WTC11 (cell line): Measurements from ENCODE around the gene BCL2L1. TPM values are rescaled to one million over a fixed set of nuclear protein-coding genes. Genes with fewer than 3 reads are reported as not detected.

Experiments
- ATAC-seq: fragments of 200-7000 bp; cut with Tn5 transposase; 2 replicates; pipeline ENCODE4 v1.10.0; 2021; ENCODE audit warnings: mild to moderate bottlenecking, moderate library complexity
- CTCF ChIA-PET: fragments of 300-600 bp; sonication (Branson Sonifier 250); formaldehyde crosslinking; loops from one replicate; lab custom pipeline; 2021; ENCODE audit warnings: antibody characterized with exemption; lab: Charles Lee
- POLR2A ChIA-PET: fragments of 350-600 bp; sonication (Branson Sonifier 250); formaldehyde crosslinking; loops from one replicate; lab custom pipeline; 2021; ENCODE audit warnings: antibody characterized with exemption; lab: Charles Lee
- DNase-seq: peaks from one replicate; pipeline ENCODE4 v3.0.0; 2021; ENCODE audit warnings: low spot score
- H3K27ac Mint-ChIP-seq: 2 replicates; pipeline ENCODE4 v1.8.0; 2021; ENCODE audit warnings: mixed read lengths
- H3K27me3 Mint-ChIP-seq: 2 replicates; pipeline ENCODE4 v1.8.0; 2021; ENCODE audit warnings: low read depth, mild to moderate bottlenecking, moderate library complexity, mixed read lengths
- H3K36me3 Mint-ChIP-seq: 2 replicates; pipeline ENCODE4 v1.8.0; 2021; ENCODE audit warnings: mixed read lengths
- H3K4me1 Mint-ChIP-seq: 2 replicates; pipeline ENCODE4 v1.8.0; 2022; ENCODE audit warnings: mixed read lengths
- H3K4me3 Mint-ChIP-seq: 2 replicates; pipeline ENCODE4 v1.8.0; 2021; ENCODE audit warnings: mild to moderate bottlenecking, moderate library complexity, mixed read lengths
- H3K9me3 Mint-ChIP-seq: 2 replicates; pipeline ENCODE4 v1.8.0; 2021; ENCODE audit warnings: mixed read lengths
- ARID4B ChIP-seq: sonication (generic); formaldehyde crosslinking; IDR thresholded peaks from 2 replicates; pipeline ENCODE4 v1.8.0; 2023; ENCODE audit warnings: missing genetic modification reagents, mild to moderate bottlenecking, borderline replicate concordance
- ATF1 ChIP-seq: sonication (generic); formaldehyde crosslinking; IDR thresholded peaks from 2 replicates; pipeline ENCODE4 v1.8.1; 2023; ENCODE audit warnings: mild to moderate bottlenecking, moderate library complexity, missing genetic modification reagents
- ATF6 ChIP-seq: sonication (generic); formaldehyde crosslinking; IDR thresholded peaks from 2 replicates; pipeline ENCODE4 v1.8.1; 2023; ENCODE audit warnings: mild to moderate bottlenecking, missing genetic modification reagents
- E2F5 ChIP-seq: sonication (generic); formaldehyde crosslinking; IDR thresholded peaks from 2 replicates; pipeline ENCODE4 v1.8.1; 2022; ENCODE audit warnings: mild to moderate bottlenecking, moderate library complexity, missing genetic modification reagents
- ELF4 ChIP-seq: sonication (generic); formaldehyde crosslinking; IDR thresholded peaks from 2 replicates; pipeline ENCODE4 v1.8.1; 2022; ENCODE audit warnings: low read depth, mild to moderate bottlenecking, moderate library complexity, missing genetic modification reagents
- ERG ChIP-seq: fragments of 250-450 bp; sonication (Bioruptor Pico); IDR thresholded peaks from 2 replicates; pipeline ENCODE4 v1.8.0; 2021; ENCODE audit warnings: mild to moderate bottlenecking
- FOXJ3 ChIP-seq: sonication (generic); formaldehyde crosslinking; IDR thresholded peaks from 2 replicates; pipeline ENCODE4 v1.9.0; 2021; ENCODE audit warnings: missing genetic modification reagents, mild to moderate bottlenecking, borderline replicate concordance
- FOXK1 ChIP-seq: sonication (generic); formaldehyde crosslinking; IDR thresholded peaks from 2 replicates; pipeline ENCODE4 v1.8.0; 2022; ENCODE audit warnings: mild to moderate bottlenecking, moderate library complexity, missing genetic modification reagents
- GTF2I ChIP-seq: fragments of 250-450 bp; sonication (Bioruptor Pico); conservative IDR thresholded peaks from 2 replicates; pipeline ENCODE4 v1.4.0; 2021; ENCODE audit warnings: mild to moderate bottlenecking
- HMGA2 ChIP-seq: fragments of 250-450 bp; sonication (Bioruptor Pico); IDR thresholded peaks from 2 replicates; pipeline ENCODE4 v1.4.0; 2021; ENCODE audit warnings: mild to moderate bottlenecking, moderate library complexity
- JUN ChIP-seq: sonication (generic); formaldehyde crosslinking; IDR thresholded peaks from 2 replicates; pipeline ENCODE4 v1.8.0; 2023; ENCODE audit warnings: mild to moderate bottlenecking, missing genetic modification reagents
- KAT7 ChIP-seq: sonication (generic); formaldehyde crosslinking; IDR thresholded peaks from 2 replicates; pipeline ENCODE4 v1.8.1; 2023; ENCODE audit warnings: missing genetic modification reagents, mild to moderate bottlenecking, borderline replicate concordance
- MAX ChIP-seq: sonication (generic); formaldehyde crosslinking; IDR thresholded peaks from 2 replicates; pipeline ENCODE4 v1.8.0; 2022; ENCODE audit warnings: mild to moderate bottlenecking, missing genetic modification reagents
- NFATC4 ChIP-seq: fragments of 250-450 bp; sonication (Bioruptor Pico); IDR thresholded peaks from 2 replicates; pipeline ENCODE4 v1.9.0; 2021; ENCODE audit warnings: mild to moderate bottlenecking
- NFYB ChIP-seq: sonication (generic); formaldehyde crosslinking; conservative IDR thresholded peaks from 2 replicates; pipeline ENCODE4 v1.8.0; 2022; ENCODE audit warnings: low read depth, missing genetic modification reagents
- NR3C1 ChIP-seq: sonication (generic); formaldehyde crosslinking; conservative IDR thresholded peaks from 2 replicates; pipeline ENCODE4 v1.8.1; 2023; ENCODE audit warnings: low read depth, mild to moderate bottlenecking, missing genetic modification reagents
- PRRX2 ChIP-seq: fragments of 250-450 bp; sonication (Bioruptor Pico); IDR thresholded peaks from 2 replicates; pipeline ENCODE4 v1.8.0; 2021; ENCODE audit warnings: mild to moderate bottlenecking
- RELA ChIP-seq: sonication (generic); formaldehyde crosslinking; IDR thresholded peaks from 2 replicates; pipeline ENCODE4 v1.8.1; 2022; ENCODE audit warnings: missing genetic modification reagents, mild to moderate bottlenecking, borderline replicate concordance
- SMAD3 ChIP-seq: sonication (generic); formaldehyde crosslinking; IDR thresholded peaks from 2 replicates; pipeline ENCODE4 v1.8.0; 2022; ENCODE audit warnings: missing genetic modification reagents, mild to moderate bottlenecking, borderline replicate concordance
- ZBTB43 ChIP-seq: sonication (generic); formaldehyde crosslinking; IDR thresholded peaks from 2 replicates; pipeline ENCODE4 v1.8.1; 2023; ENCODE audit warnings: mild to moderate bottlenecking, missing genetic modification reagents
- ZNF396 ChIP-seq: fragments of 250-450 bp; sonication (Bioruptor Pico); IDR thresholded peaks from 2 replicates; pipeline ENCODE4 v1.8.0; 2021; ENCODE audit warnings: mild to moderate bottlenecking, moderate library complexity, borderline replicate concordance
- ZNF671 ChIP-seq: fragments of 250-450 bp; sonication (Bioruptor Pico); IDR thresholded peaks from 2 replicates; pipeline ENCODE4 v1.8.0; 2021; ENCODE audit warnings: mild to moderate bottlenecking
- ZSCAN18 ChIP-seq: fragments of 250-450 bp; sonication (Bioruptor Pico); IDR thresholded peaks from 2 replicates; pipeline ENCODE4 v2.1.2; 2022; ENCODE audit warnings: mild to moderate bottlenecking, moderate library complexity
- total RNA-seq: library from RNA; stranded (reverse); gene quantifications from 3 replicates; pipeline ENCODE4 v1.2.3, GENCODE V29; 2021

BCL2L1 gene
- total RNA-seq, 1 experiment from 2014 or later, result 62.0 TPM

GRCh38 chr20:31640259-31640658, 82.4 kb downstream of the BCL2L1 start:
- no peak for TF ChIP-seq ATF1 (CRISPR knock-in tag)
- TF ChIP-seq GTF2I (CRISPR knock-in tag), result no peak
- TF ChIP-seq NFATC4, result no peak
- no peak for TF ChIP-seq ERG (CRISPR knock-in tag)
- TF ChIP-seq PRRX2 (CRISPR knock-in tag), result no peak
- TF ChIP-seq RELA (CRISPR knock-in tag), result no peak
- TF ChIP-seq FOXJ3 (CRISPR knock-in tag), result no peak
- TF ChIP-seq ZSCAN18 (CRISPR knock-in tag), result no peak
- TF ChIP-seq NR3C1 (CRISPR knock-in tag), result no peak
- no peak for TF ChIP-seq ARID4B (CRISPR knock-in tag)
- TF ChIP-seq KAT7 (CRISPR knock-in tag), result no peak
- no peak for TF ChIP-seq JUN (CRISPR knock-in tag)
- TF ChIP-seq ELF4 (CRISPR knock-in tag), result no peak
- TF ChIP-seq HMGA2 (CRISPR knock-in tag), result no peak
- TF ChIP-seq NFYB (CRISPR knock-in tag), result no peak
- no peak for TF ChIP-seq ATF6
- DNase-seq (no peak), ATAC-seq (no peak)
- H3K27ac Mint-ChIP-seq, result no peak overlapping the region
- no peaks in the 10 kb centered on the region for H3K4me1 Mint-ChIP-seq
- H3K36me3 Mint-ChIP-seq, result no peaks in the 10 kb centered on the region
- POLR2A ChIA-PET, result interaction anchor here (0.6 kb wide), 1 partner anchor 34 kb away, joined by 3 read pairs; no protein-coding TSS in a partner anchor
- CTCF ChIA-PET, result interaction anchor here (0.6 to 6.2 kb wide), 7 partner anchors 19 to 83 kb away, joined by 3 to 43 read pairs (median 5); partner anchors contain the start of gene BCL2L1
- H3K9me3 Mint-ChIP-seq, result no peaks in the 10 kb centered on the region
- H3K27me3 Mint-ChIP-seq, result no peaks in the 10 kb centered on the region; the same call in 1 of the 2 replicates
- no peak overlapping the region for H3K4me3 Mint-ChIP-seq

- POLR2A ChIA-PET, result no interaction called here
- H3K27ac Mint-ChIP-seq, result no peak overlapping the region
- H3K36me3 Mint-ChIP-seq, result no peaks in the 10 kb centered on the region
- no peak overlapping the region for H3K4me3 Mint-ChIP-seq
- H3K9me3 Mint-ChIP-seq, result no peaks in the 10 kb centered on the region
- CTCF ChIA-PET, result interaction anchor here (1.0 to 6.2 kb wide), 6 partner anchors 23 to 84 kb away, joined by 3 to 43 read pairs (median 6); partner anchors contain the start of gene BCL2L1
- H3K4me1 Mint-ChIP-seq, result no peaks in the 10 kb centered on the region
- DNase-seq (no peak), ATAC-seq (no peak)
- no peaks in the 10 kb centered on the region; the same call in 1 of the 2 replicates for H3K27me3 Mint-ChIP-seq
- TF ChIP-seq ZNF396 (CRISPR knock-in tag) (no peak), SMAD3 (CRISPR knock-in tag) (no peak), ZBTB43 (CRISPR knock-in tag) (no peak), ATF1 (CRISPR knock-in tag) (no peak), ERG (CRISPR knock-in tag) (no peak), FOXK1 (CRISPR knock-in tag) (no peak), MAX (no peak), ZNF671 (CRISPR knock-in tag) (no peak), E2F5 (CRISPR knock-in tag) (no peak)
Observed at GRCh38 chr20:31638816-31639215, 83.9 kb downstream of the BCL2L1 start.
